Ishikawa (cell line): ENCODE results near the gene ZNF469.

Source experiments
- CEBPB ChIP-seq: IDR thresholded peaks from 2 replicates; pipeline ENCODE4 v1.6.1; 2012
- CREB1 ChIP-seq: IDR thresholded peaks from 2 replicates; pipeline ENCODE4 v1.6.1; 2012; ENCODE audit warnings: low read depth
- EGR1 ChIP-seq: IDR thresholded peaks from 2 replicates; pipeline ENCODE4 v1.6.1; 2012
- EP300 ChIP-seq: IDR thresholded peaks from 2 replicates; pipeline ENCODE4 v1.6.1; 2012; ENCODE audit warnings: borderline replicate concordance
- FOXM1 ChIP-seq: IDR thresholded peaks from 2 replicates; pipeline ENCODE4 v1.6.1; 2012; ENCODE audit warnings: low read depth, borderline replicate concordance
- MAX ChIP-seq: IDR thresholded peaks from 2 replicates; pipeline ENCODE4 v1.6.1; 2012
- NFIC ChIP-seq: IDR thresholded peaks from 2 replicates; pipeline ENCODE4 v1.6.1; 2012
- RAD21 ChIP-seq: IDR thresholded peaks from 2 replicates; pipeline ENCODE4 v1.6.1; 2012; ENCODE audit warnings: low read depth
- REST ChIP-seq: IDR thresholded peaks from 2 replicates; pipeline ENCODE4 v1.6.1; 2012; ENCODE audit warnings: low read depth, mild to moderate bottlenecking
- TAF1 ChIP-seq: IDR thresholded peaks from 2 replicates; pipeline ENCODE4 v1.6.1; 2012; ENCODE audit warnings: low read depth, mild to moderate bottlenecking
- TCF12 ChIP-seq: IDR thresholded peaks from 2 replicates; pipeline ENCODE4 v1.6.1; 2012; ENCODE audit warnings: low read depth
- TEAD4 ChIP-seq: IDR thresholded peaks from 2 replicates; pipeline ENCODE4 v1.6.1; 2012
- USF1 ChIP-seq: IDR thresholded peaks from 2 replicates; pipeline ENCODE4 v1.6.1; 2012
- YY1 ChIP-seq: IDR thresholded peaks from 2 replicates; pipeline ENCODE4 v1.6.1; 2012; ENCODE audit warnings: low read depth
- ZBTB7A ChIP-seq: IDR thresholded peaks from 2 replicates; pipeline ENCODE4 v1.6.1; 2012; ENCODE audit warnings: low read depth

The ZNF469 gene

GRCh38 chr16:88403794-88404581 lies 21.2 kb downstream of the ZNF469 start:
- no peak for TF ChIP-seq TEAD4

GRCh38 chr16:88404769-88405168 lies 22.0 kb downstream of the ZNF469 start:
- no peak for TF ChIP-seq NFIC
- no peak for TF ChIP-seq EP300
- no peak for TF ChIP-seq CEBPB
- TF ChIP-seq EGR1: no peak
- no peak for TF ChIP-seq RAD21
- TF ChIP-seq REST: no peak
- no peak for TF ChIP-seq YY1
- TF ChIP-seq TEAD4: no peak

GRCh38 chr16:88405216-88406060 lies 22.7 kb downstream of the ZNF469 start:
- TF ChIP-seq FOXM1: no peak
- TF ChIP-seq YY1: no peak
- no peak for TF ChIP-seq TEAD4
- TF ChIP-seq REST: no peak
- TF ChIP-seq EGR1: no peak
- no peak for TF ChIP-seq EP300
- no peak for TF ChIP-seq NFIC
- TF ChIP-seq CREB1: no peak
- TF ChIP-seq RAD21: no peak
- no peak for TF ChIP-seq TCF12
- TF ChIP-seq CEBPB: no peak
- no peak for TF ChIP-seq USF1
- no peak for TF ChIP-seq ZBTB7A
- no peak for TF ChIP-seq TAF1

- TF ChIP-seq RAD21 (peak; percentile 33; the same call in 1 of the 2 replicates), TAF1 (no peak)
Measured at GRCh38 chr16:88406096-88407041, 23.6 kb downstream of the ZNF469 start.

GRCh38 chr16:88407042-88407420 lies 24.3 kb downstream of the ZNF469 start:
- TF ChIP-seq EP300: no peak
- no peak for TF ChIP-seq EGR1
- no peak for TF ChIP-seq ZBTB7A
- TF ChIP-seq RAD21: no peak
- TF ChIP-seq USF1: no peak
- TF ChIP-seq NFIC: no peak
- TF ChIP-seq TEAD4: no peak

- TF ChIP-seq RAD21 (no peak), TEAD4 (no peak), YY1 (no peak), FOXM1 (no peak), EP300 (no peak), ZBTB7A (no peak), REST (no peak), TAF1 (no peak), NFIC (no peak), CREB1 (no peak), EGR1 (no peak), CEBPB (no peak), USF1 (no peak), TCF12 (no peak), MAX (no peak)
Measured at GRCh38 chr16:88407807-88408206, 25.0 kb downstream of the ZNF469 start.
